Esophagus muscularis mucosa (tissue), 4 donors: ENCODE results near the gene MEF2A. TPM values are rescaled to one million over a fixed set of nuclear protein-coding genes. Genes with fewer than 3 reads are reported as not detected.

Source experiments
- DNase-seq: peaks from one replicate; pipeline ENCODE4 v3.0.0-alpha.2; 2017; ENCODE audit errors: extremely low spot score
- H3K27ac ChIP-seq, 4 donors: fragments of 200-600 bp; sonication (generic); replicated peaks in 1 of 4; 1 replicate in 3 of 4; 2 replicates in 1 of 4; pipeline ENCODE4 v1.5.1; 2016 to 2019; ENCODE audit warnings: mild to moderate bottlenecking in 1 of 4
- H3K27me3 ChIP-seq, 4 donors: fragments of 200-600 bp; sonication (generic); one replicate each; pipeline versions ENCODE4 v1.5.1 to v1.6.0; 2016 to 2019
- H3K36me3 ChIP-seq, 4 donors: fragments of 200-600 bp; sonication (generic); one replicate each; pipeline ENCODE4 v1.5.1; 2016 to 2019
- H3K4me1 ChIP-seq, 4 donors: fragments of 200-600 bp; sonication (generic); one replicate each; pipeline ENCODE4 v1.5.1; 2016 to 2019
- H3K4me3 ChIP-seq, 4 donors: fragments of 200-600 bp; sonication (generic); 1 replicate in 2 of 4; 2 replicates in 2 of 4; pipeline ENCODE4 v1.5.1; 2016 to 2019; ENCODE audit warnings: mild to moderate bottlenecking in 4 of 4, moderate library complexity in 1 of 4
- H3K9me3 ChIP-seq, 4 donors: fragments of 200-600 bp; sonication (generic); 1 replicate in 3 of 4; 2 replicates in 1 of 4; pipeline ENCODE4 v1.5.1; 2016 to 2019
- EP300 ChIP-seq: sonication (generic); formaldehyde crosslinking; IDR thresholded peaks from one replicate; pipeline ENCODE4 v1.6.1; 2017; ENCODE audit warnings: antibody characterized with exemption
- POLR2A ChIP-seq: fragments of 450-650 bp; IDR thresholded peaks from one replicate; pipeline ENCODE4 v1.6.1; 2017; ENCODE audit warnings: antibody characterized with exemption, moderate library complexity, mild to moderate bottlenecking, low read depth
- POLR2AphosphoS5 ChIP-seq, 2 donors: sonication (generic); formaldehyde crosslinking; IDR thresholded peaks; one replicate each; pipeline ENCODE4 v1.6.1; 2017; ENCODE audit warnings: antibody characterized with exemption in 2 of 2
- WGBS: methylation state at CpG from one replicate; pipeline ENCODE4 v1.1.5; 2018; 5-methylcytosine and 5-hydroxymethylcytosine counted together
- intact Hi-C: fragments of 100-400 bp; cut with DNase I; formaldehyde crosslinking; loops from one replicate; pipeline ENCODE4 v1.15.1; 2023
- total RNA-seq, 4 donors: library from RNA; depleted of rRNA; stranded (reverse); fragments of >200 nt; gene quantifications; one replicate each; pipeline versions ENCODE4 v1.1.0 to v1.2.1, GENCODE V29; 2016
- TF ChIP-seq, protein P1 (sequence below), 3 experiments: fragments of 200-600 bp in 2 of 3; fragments of 450-650 bp in 1 of 3; sonication (generic) in 2 of 3; IDR thresholded peaks; one replicate each; pipeline ENCODE4 v1.5.1; 2017 to 2019; ENCODE audit warnings: antibody characterized with exemption in 3 of 3, mild to moderate bottlenecking in 2 of 3, moderate library complexity in 1 of 3

Gene MEF2A
- total RNA-seq, 4 donors from 2014 or later = 63.1 to 76.7 (median 73.3) TPM

- DNase-seq = no peak
- Histone ChIP-seq H3K4me3 (no peak overlapping the region), H3K27me3 (no peaks in the 10 kb centered on the region), H3K9me3 (no peaks in the 10 kb centered on the region), H3K36me3 (peaks cover 0 to under 1% (median 0%) of the 10 kb centered on the region in 4 donors), H3K4me1 (peaks cover 43 to 61% (median 47%) of the 10 kb centered on the region in 4 donors), H3K27ac (peak overlapping the region; percentile 72 to 78 (median 77))
- intact Hi-C loops = loop anchor here (5.0 kb wide), 1 partner anchor 297 kb away; no protein-coding TSS in a partner anchor
- 30% methylated on average over 3 of the region's 3 CpGs for WGBS
- TF ChIP-seq EP300 = no peak
- no peak for TF ChIP-seq POLR2A
- TF ChIP-seq, protein P1, sequence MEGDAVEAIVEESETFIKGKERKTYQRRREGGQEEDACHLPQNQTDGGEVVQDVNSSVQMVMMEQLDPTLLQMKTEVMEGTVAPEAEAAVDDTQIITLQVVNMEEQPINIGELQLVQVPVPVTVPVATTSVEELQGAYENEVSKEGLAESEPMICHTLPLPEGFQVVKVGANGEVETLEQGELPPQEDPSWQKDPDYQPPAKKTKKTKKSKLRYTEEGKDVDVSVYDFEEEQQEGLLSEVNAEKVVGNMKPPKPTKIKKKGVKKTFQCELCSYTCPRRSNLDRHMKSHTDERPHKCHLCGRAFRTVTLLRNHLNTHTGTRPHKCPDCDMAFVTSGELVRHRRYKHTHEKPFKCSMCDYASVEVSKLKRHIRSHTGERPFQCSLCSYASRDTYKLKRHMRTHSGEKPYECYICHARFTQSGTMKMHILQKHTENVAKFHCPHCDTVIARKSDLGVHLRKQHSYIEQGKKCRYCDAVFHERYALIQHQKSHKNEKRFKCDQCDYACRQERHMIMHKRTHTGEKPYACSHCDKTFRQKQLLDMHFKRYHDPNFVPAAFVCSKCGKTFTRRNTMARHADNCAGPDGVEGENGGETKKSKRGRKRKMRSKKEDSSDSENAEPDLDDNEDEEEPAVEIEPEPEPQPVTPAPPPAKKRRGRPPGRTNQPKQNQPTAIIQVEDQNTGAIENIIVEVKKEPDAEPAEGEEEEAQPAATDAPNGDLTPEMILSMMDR (IDR thresholded peaks at IDR 0.05) = peak; percentile 75 to 84 (median 80)
- TF ChIP-seq POLR2AphosphoS5 (IDR thresholded peaks at IDR 0.05) = peak in 1 of 2 donors; percentile 41
These were observed 138.7 kb downstream of the MEF2A start for GRCh38 chr15:99704444-99704838.

DNA sequence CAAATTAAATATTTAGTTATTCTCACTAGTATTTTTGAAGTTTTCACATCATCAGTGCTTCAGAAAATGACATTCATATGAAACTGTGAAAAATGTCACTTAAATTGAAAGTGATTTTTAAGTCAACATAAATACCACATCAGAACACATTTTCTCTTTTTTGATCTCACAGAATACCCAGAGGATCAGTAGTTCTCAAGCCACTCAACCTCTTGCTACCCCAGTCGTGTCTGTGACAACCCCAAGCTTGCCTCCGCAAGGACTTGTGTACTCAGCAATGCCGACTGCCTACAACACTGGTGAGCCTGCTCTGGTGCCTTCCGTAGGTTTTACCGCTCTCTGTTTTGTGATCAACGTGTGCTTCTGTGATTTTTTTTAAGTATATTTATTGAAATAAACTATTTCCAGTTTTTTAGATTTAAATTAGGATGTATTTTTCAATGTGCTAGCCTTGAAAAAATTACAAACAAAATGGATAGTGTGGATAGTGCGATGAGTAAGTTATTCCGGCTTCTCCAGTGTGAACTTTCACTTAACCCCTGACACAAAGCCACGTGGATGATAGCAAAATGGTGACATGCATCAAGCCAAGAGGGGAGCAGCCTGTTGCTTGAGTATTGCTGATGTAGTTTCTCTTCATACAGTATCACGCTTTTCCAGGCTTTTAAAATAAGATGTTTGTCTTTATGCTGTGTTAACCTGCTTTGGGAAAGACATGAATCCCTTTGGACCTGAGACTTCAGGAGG lies 140.9 kb downstream of the MEF2A start:
- DNase-seq = no peak
- Histone ChIP-seq H3K36me3 (peaks cover 0 to 23% (median 18%) of the 10 kb centered on the region in 4 donors), H3K27me3 (no peaks in the 10 kb centered on the region), H3K9me3 (no peaks in the 10 kb centered on the region), H3K4me1 (peaks cover 56 to 76% (median 60%) of the 10 kb centered on the region in 4 donors), H3K27ac (peak overlapping the region; percentile 62 to 78 (median 70)), H3K4me3 (no peak overlapping the region)
- intact Hi-C loops = loop anchor here (5.0 kb wide), 2 partner anchors 139 to 419 kb away; partner anchors contain the start of gene MEF2A
- 87% methylated on average over 10 of the region's 10 CpGs for WGBS
- TF ChIP-seq, protein P1 (IDR thresholded peaks at IDR 0.05) = no peak
- TF ChIP-seq POLR2A = no peak
- no peak for TF ChIP-seq EP300
- TF ChIP-seq POLR2AphosphoS5 (IDR thresholded peaks at IDR 0.05) = peak in 1 of 2 donors; percentile 6

GRCh38 chr15:99707473-99708270 lies 141.9 kb downstream of the MEF2A start:
- peak overlapping the region; percentile 62 to 78 (median 70) for H3K27ac ChIP-seq
- no peak for DNase-seq
- H3K36me3 ChIP-seq = peaks cover 3 to 32% (median 27%) of the 10 kb centered on the region in 4 donors
- peaks cover 64 to 83% (median 67%) of the 10 kb centered on the region in 4 donors for H3K4me1 ChIP-seq
- no peaks in the 10 kb centered on the region for H3K9me3 ChIP-seq
- 50% methylated on average over 11 of the region's 11 CpGs for WGBS
- no peaks in the 10 kb centered on the region for H3K27me3 ChIP-seq
- no peak for TF ChIP-seq POLR2A
- TF ChIP-seq EP300 = no peak
- TF ChIP-seq POLR2AphosphoS5 (IDR thresholded peaks at IDR 0.05) = no peak
- TF ChIP-seq, protein P1 (IDR thresholded peaks at IDR 0.05) = no peak
- H3K4me3 ChIP-seq = peak overlapping the region in 3 of 4 donors; percentile 6 to 22 (median 18)
- intact Hi-C loops = loop anchor here (5.0 kb wide), 2 partner anchors 140 to 420 kb away; partner anchors contain the start of gene MEF2A

- H3K36me3 ChIP-seq = peaks cover 3 to 39% (median 34%) of the 10 kb centered on the region in 4 donors
- TF ChIP-seq, protein P1 (IDR thresholded peaks at IDR 0.05) = no peak
- TF ChIP-seq POLR2AphosphoS5 (IDR thresholded peaks at IDR 0.05) = peak; percentile 77 to 88
- peaks cover 56 to 74% (median 59%) of the 10 kb centered on the region in 4 donors for H3K4me1 ChIP-seq
- no peak overlapping the region for H3K4me3 ChIP-seq
- H3K27ac ChIP-seq = peak overlapping the region; percentile 62 to 78 (median 70)
- WGBS = 28% methylated on average over 7 of the region's 7 CpGs
- intact Hi-C loops = loop anchor here (5.0 kb wide), 2 partner anchors 141 to 421 kb away; partner anchors contain the start of gene MEF2A
- H3K27me3 ChIP-seq = no peaks in the 10 kb centered on the region
- no peaks in the 10 kb centered on the region for H3K9me3 ChIP-seq
- DNase-seq = no peak
These were observed 142.8 kb downstream of the MEF2A start for GRCh38 chr15:99708563-99708962.
